Adrenal gland (tissue), 5 donors: ENCODE results near the gene CEPT1.

ENCODE experiments used
- POLR2A ChIP-seq, 2 donors: fragments of 450-650 bp; IDR thresholded peaks; one replicate each; pipeline ENCODE4 v1.6.1; 2017; ENCODE audit warnings: antibody characterized with exemption in 2 of 2, mild to moderate bottlenecking in 2 of 2, moderate library complexity in 1 of 2
- TF ChIP-seq, protein P1 (sequence below), 6 experiments: fragments of 450-650 bp in 4 of 6; fragments of 200-600 bp in 2 of 6; sonication (generic) in 1 of 6; IDR thresholded peaks; 1 replicate in 5 of 6; 2 replicates in 1 of 6; pipeline versions ENCODE4 v1.5.1 to v1.8.0; 2016 to 2021; ENCODE audit warnings: antibody characterized with exemption in 6 of 6, mild to moderate bottlenecking in 2 of 6, moderate library complexity in 1 of 6
- donor health status: DM: no; HTN: no; CAD: no.

DNA sequence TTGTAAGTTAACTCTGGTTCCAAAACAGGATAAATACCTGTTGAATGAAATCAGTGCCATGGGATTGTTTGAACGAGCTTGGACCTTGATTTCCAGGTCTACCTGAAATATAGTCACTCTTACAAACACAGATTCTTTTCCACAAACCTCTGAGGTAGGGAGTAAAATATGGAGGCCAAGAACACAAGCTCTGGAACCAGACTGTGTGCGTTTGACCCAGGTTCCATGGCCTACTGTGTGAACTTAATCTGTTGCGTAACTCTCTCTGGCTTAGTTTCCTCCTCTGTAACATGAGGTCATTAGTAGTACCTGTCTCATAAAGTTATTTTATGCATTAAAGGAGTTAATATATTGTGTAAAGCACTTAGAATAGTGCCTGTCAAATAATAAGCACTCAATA is 35.3 kb downstream of the CEPT1 start:
- no peak for TF ChIP-seq POLR2A (IDR thresholded peaks at IDR 0.05)
- TF ChIP-seq, protein P1, sequence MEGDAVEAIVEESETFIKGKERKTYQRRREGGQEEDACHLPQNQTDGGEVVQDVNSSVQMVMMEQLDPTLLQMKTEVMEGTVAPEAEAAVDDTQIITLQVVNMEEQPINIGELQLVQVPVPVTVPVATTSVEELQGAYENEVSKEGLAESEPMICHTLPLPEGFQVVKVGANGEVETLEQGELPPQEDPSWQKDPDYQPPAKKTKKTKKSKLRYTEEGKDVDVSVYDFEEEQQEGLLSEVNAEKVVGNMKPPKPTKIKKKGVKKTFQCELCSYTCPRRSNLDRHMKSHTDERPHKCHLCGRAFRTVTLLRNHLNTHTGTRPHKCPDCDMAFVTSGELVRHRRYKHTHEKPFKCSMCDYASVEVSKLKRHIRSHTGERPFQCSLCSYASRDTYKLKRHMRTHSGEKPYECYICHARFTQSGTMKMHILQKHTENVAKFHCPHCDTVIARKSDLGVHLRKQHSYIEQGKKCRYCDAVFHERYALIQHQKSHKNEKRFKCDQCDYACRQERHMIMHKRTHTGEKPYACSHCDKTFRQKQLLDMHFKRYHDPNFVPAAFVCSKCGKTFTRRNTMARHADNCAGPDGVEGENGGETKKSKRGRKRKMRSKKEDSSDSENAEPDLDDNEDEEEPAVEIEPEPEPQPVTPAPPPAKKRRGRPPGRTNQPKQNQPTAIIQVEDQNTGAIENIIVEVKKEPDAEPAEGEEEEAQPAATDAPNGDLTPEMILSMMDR (IDR thresholded peaks at IDR 0.05): no peak
